Measurements from ENCODE around the gene GNS. TPM values are rescaled to one million over a fixed set of nuclear protein-coding genes. Genes with fewer than 3 reads are reported as not detected.

Gene GNS
- total and polyA plus RNA-seq, 2 of the 4 experiments (the other 2 are of a cell fraction), result 60.4 to 80.7 TPM

DNA sequence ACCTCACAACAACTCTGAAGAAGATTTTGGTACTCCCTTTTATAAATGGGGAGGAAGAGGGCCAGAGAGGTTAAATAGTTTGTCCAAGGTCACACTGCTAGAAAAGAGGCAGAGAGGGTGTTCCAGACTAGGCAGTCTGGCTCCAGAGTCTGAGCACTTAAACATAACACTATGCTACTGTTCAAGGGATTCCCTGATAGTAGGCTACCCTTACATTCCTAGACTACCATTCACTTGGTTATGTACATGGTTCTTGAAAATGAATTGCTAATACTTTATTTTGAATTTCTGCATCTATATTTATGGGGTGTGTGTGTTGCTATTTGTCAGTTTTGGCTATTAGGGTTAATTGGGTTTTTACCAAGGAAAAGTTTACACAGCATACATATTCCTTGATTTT lies 7.2 kb downstream of the GNS start:
- CTCF ChIA-PET, result interaction anchor here (0.5 kb wide), 1 partner anchor 1555 kb away, joined by 3 read pairs; no protein-coding TSS in a partner anchor
- in situ Hi-C loops (cut with MboI; ENCODE audit: low sequenced_read_pairs), result no loop called here

More for the DNA sequence above, 7.2 kb downstream of the GNS start:
- no peak overlapping the region for H2AK9ac ChIP-seq (replicated peaks; ENCODE audit: low read depth, low read length, poor library complexity)
- intact Hi-C loops (cut with micrococcal nuclease) (no loop called here), dilution Hi-C loops (cut with HindIII; ENCODE audit: low sequenced_read_pairs, unreplicated experiment) (no loop called here)
- H3K18ac ChIP-seq (ENCODE audit: low read depth, low read length), result no peak overlapping the region
- no peak overlapping the region for H3K27ac ChIP-seq (ENCODE audit: insufficient read depth, low read length)
- no peak overlapping the region for H2BK20ac ChIP-seq (ENCODE audit: low read depth, low read length)
- H2BK15ac ChIP-seq (ENCODE audit: low read depth, low read length), result no peak overlapping the region
- no peaks in the 10 kb centered on the region for H3K27me3 ChIP-seq (ENCODE audit: control insufficient read depth, insufficient read depth, low read length)
- peaks cover 14% of the 10 kb centered on the region for H3K36me3 ChIP-seq (ENCODE audit: control insufficient read depth, insufficient read depth, low read length)
- H3K4ac ChIP-seq (ENCODE audit: low read depth, low read length), result no peak overlapping the region
- POLR2A ChIA-PET (ENCODE audit: unreplicated experiment), result no interaction called here
- no peak overlapping the region for H2AFZ ChIP-seq (replicated peaks; ENCODE audit: low read length, poor library complexity)
- no peak overlapping the region for H3K4me3 ChIP-seq (ENCODE audit: insufficient read depth, low read depth, low read length)
- no peak overlapping the region for H3K14ac ChIP-seq (replicated peaks; ENCODE audit: low read depth, low read length)
- H4K91ac ChIP-seq (ENCODE audit: insufficient read depth, low read depth, low read length), result no peak overlapping the region
- H3K79me1 ChIP-seq (ENCODE audit: low read depth in 1 of 2, low read length in 2 of 2), result peaks cover 4 to 26% of the 10 kb centered on the region in 2 experiments; a peak in 3 of 4 replicates
- TF ChIP-seq NFE2L2 (IDR thresholded peaks at IDR 0.05; ENCODE audit: low read depth, low read length) (no peak), FOS (IDR thresholded peaks at IDR 0.05; ENCODE audit: low read depth, low read length) (no peak)
- TF ChIP-seq, protein P1, sequence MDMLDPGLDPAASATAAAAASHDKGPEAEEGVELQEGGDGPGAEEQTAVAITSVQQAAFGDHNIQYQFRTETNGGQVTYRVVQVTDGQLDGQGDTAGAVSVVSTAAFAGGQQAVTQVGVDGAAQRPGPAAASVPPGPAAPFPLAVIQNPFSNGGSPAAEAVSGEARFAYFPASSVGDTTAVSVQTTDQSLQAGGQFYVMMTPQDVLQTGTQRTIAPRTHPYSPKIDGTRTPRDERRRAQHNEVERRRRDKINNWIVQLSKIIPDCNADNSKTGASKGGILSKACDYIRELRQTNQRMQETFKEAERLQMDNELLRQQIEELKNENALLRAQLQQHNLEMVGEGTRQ (IDR thresholded peaks at IDR 0.05; ENCODE audit: low read depth, low read length), result no peak
- no peak overlapping the region for H2AK5ac ChIP-seq (ENCODE audit: low read depth, low read length)
- H3K23ac ChIP-seq (ENCODE audit: low read depth, low read length), result no peak overlapping the region
- no peak overlapping the region for H3K56ac ChIP-seq (ENCODE audit: extremely low read depth, insufficient read depth, low read length)
- H3K4me2 ChIP-seq (ENCODE audit: low read depth, low read length), result no peak overlapping the region
- no peak for ATAC-seq (ENCODE audit: low read depth)
- no peak overlapping the region for H2BK120ac ChIP-seq (ENCODE audit: low read depth, low read length)
- no peak overlapping the region for H4K8ac ChIP-seq (ENCODE audit: low read depth in 2 of 2, low read length in 2 of 2)
- H3K4me1 ChIP-seq (ENCODE audit: control insufficient read depth, insufficient read depth, low read length), result peaks cover under 1% of the 10 kb centered on the region; the same call in 1 of the 2 replicates
- peaks cover under 1% of the 10 kb centered on the region; the same call in 1 of the 2 replicates for H3K9me1 ChIP-seq (ENCODE audit: insufficient read depth, low read length)
- no peaks in the 10 kb centered on the region for H3K9me3 ChIP-seq (ENCODE audit: control insufficient read depth, insufficient read depth, low read length)
- H3K9ac ChIP-seq (ENCODE audit: low read depth, low read length), result no peak overlapping the region
- DNase-seq, result no peak
- no peak overlapping the region for H4K5ac ChIP-seq (ENCODE audit: low read depth, low read length)
- BruUV-seq (replicated peaks), result no TSS peak
- no peak overlapping the region for H2BK5ac ChIP-seq (ENCODE audit: low read depth, low read length, poor library complexity, severe bottlenecking)
- H4K20me1 ChIP-seq (ENCODE audit: insufficient read depth, low read length), result no peaks in the 10 kb centered on the region

Data from IMR-90 (cell line).